Measurements from ENCODE around the gene MCF2L2. TPM values are rescaled to one million over a fixed set of nuclear protein-coding genes. Genes with fewer than 3 reads are reported as not detected.

Gene MCF2L2
- total RNA-seq, 1 donor from 2014 or later = 18.1 TPM

- DNase-seq = no peak
- Mint-ChIP-seq H3K4me3 (ENCODE audit: unreplicated experiment) (no peak overlapping the region), H3K4me1 (ENCODE audit: low read depth, unreplicated experiment) (peaks cover 12% of the 10 kb centered on the region), H3K27ac (ENCODE audit: unreplicated experiment) (no peak overlapping the region), H3K36me3 (ENCODE audit: unreplicated experiment) (peaks cover 6% of the 10 kb centered on the region), H3K27me3 (ENCODE audit: unreplicated experiment) (no peaks in the 10 kb centered on the region), H3K9me3 (ENCODE audit: unreplicated experiment) (peaks cover 7% of the 10 kb centered on the region)
- no peak for TF ChIP-seq CTCF (IDR thresholded peaks at IDR 0.05; ENCODE audit: partially characterized antibody, unreplicated experiment)
These were observed 126.4 kb downstream of the MCF2L2 start for GRCh38 chr3:183301937-183302580.

- Mint-ChIP-seq H3K36me3 (ENCODE audit: unreplicated experiment) (peaks cover 6% of the 10 kb centered on the region), H3K4me1 (ENCODE audit: low read depth, unreplicated experiment) (peaks cover 12% of the 10 kb centered on the region), H3K27ac (ENCODE audit: unreplicated experiment) (no peak overlapping the region), H3K9me3 (ENCODE audit: unreplicated experiment) (peaks cover 7% of the 10 kb centered on the region), H3K27me3 (ENCODE audit: unreplicated experiment) (no peaks in the 10 kb centered on the region), H3K4me3 (ENCODE audit: unreplicated experiment) (no peak overlapping the region)
- TF ChIP-seq CTCF (IDR thresholded peaks at IDR 0.05; ENCODE audit: partially characterized antibody, unreplicated experiment) = no peak
- no peak for DNase-seq
These were observed 127.3 kb downstream of the MCF2L2 start for GRCh38 chr3:183300996-183301562.

- TF ChIP-seq CTCF (IDR thresholded peaks at IDR 0.05; ENCODE audit: partially characterized antibody, unreplicated experiment) = no peak
- Mint-ChIP-seq H3K36me3 (ENCODE audit: unreplicated experiment) (peaks cover 6% of the 10 kb centered on the region), H3K4me1 (ENCODE audit: low read depth, unreplicated experiment) (peaks cover 12% of the 10 kb centered on the region), H3K9me3 (ENCODE audit: unreplicated experiment) (peaks cover 7% of the 10 kb centered on the region), H3K27ac (ENCODE audit: unreplicated experiment) (no peak overlapping the region), H3K4me3 (ENCODE audit: unreplicated experiment) (no peak overlapping the region), H3K27me3 (ENCODE audit: unreplicated experiment) (no peaks in the 10 kb centered on the region)
- no peak for DNase-seq
These were observed 128.4 kb downstream of the MCF2L2 start for GRCh38 chr3:183299976-183300375.

GRCh38 chr3:183298701-183299153 is 129.7 kb downstream of the MCF2L2 start:
- peaks cover 7% of the 10 kb centered on the region for H3K9me3 Mint-ChIP-seq (ENCODE audit: unreplicated experiment)
- no peaks in the 10 kb centered on the region for H3K27me3 Mint-ChIP-seq (ENCODE audit: unreplicated experiment)
- no peak for TF ChIP-seq CTCF (IDR thresholded peaks at IDR 0.05; ENCODE audit: partially characterized antibody, unreplicated experiment)
- H3K27ac Mint-ChIP-seq (ENCODE audit: unreplicated experiment) = peak overlapping the region; percentile 88
- peak; percentile 65 for DNase-seq
- H3K4me3 Mint-ChIP-seq (ENCODE audit: unreplicated experiment) = peak overlapping the region; percentile 45
- H3K36me3 Mint-ChIP-seq (ENCODE audit: unreplicated experiment) = peaks cover 2% of the 10 kb centered on the region
- H3K4me1 Mint-ChIP-seq (ENCODE audit: low read depth, unreplicated experiment) = peaks cover 12% of the 10 kb centered on the region

GRCh38 chr3:183296944-183297343 is 131.5 kb downstream of the MCF2L2 start:
- H3K4me1 Mint-ChIP-seq (ENCODE audit: low read depth, unreplicated experiment) = peaks cover 12% of the 10 kb centered on the region
- H3K9me3 Mint-ChIP-seq (ENCODE audit: unreplicated experiment) = peaks cover 4% of the 10 kb centered on the region
- H3K27ac Mint-ChIP-seq (ENCODE audit: unreplicated experiment) = no peak overlapping the region
- no peak for DNase-seq
- no peaks in the 10 kb centered on the region for H3K36me3 Mint-ChIP-seq (ENCODE audit: unreplicated experiment)
- H3K4me3 Mint-ChIP-seq (ENCODE audit: unreplicated experiment) = no peak overlapping the region
- no peaks in the 10 kb centered on the region for H3K27me3 Mint-ChIP-seq (ENCODE audit: unreplicated experiment)
- TF ChIP-seq CTCF (IDR thresholded peaks at IDR 0.05; ENCODE audit: partially characterized antibody, unreplicated experiment) = no peak
